HL-60 (cell line): ENCODE results near the gene TCAP.

Experiments used
- CTCF ChIP-seq: IDR thresholded peaks from one replicate; pipeline ENCODE4 v1.5.1; 2011; ENCODE audit warnings: low read length, control low read depth, inconsistent platforms; ENCODE audit not compliant: insufficient read depth
- GABPA ChIP-seq: IDR thresholded peaks from 2 replicates; pipeline ENCODE4 v1.6.1; 2012; ENCODE audit warnings: low read depth
- POLR2AphosphoS5 ChIP-seq: IDR thresholded peaks from 2 replicates; pipeline ENCODE4 v1.6.1; 2012; ENCODE audit warnings: low read depth
- REST ChIP-seq: IDR thresholded peaks from 2 replicates; pipeline ENCODE4 v1.6.1; 2012; ENCODE audit warnings: low read depth; ENCODE audit not compliant: insufficient replicate concordance
- SPI1 ChIP-seq: IDR thresholded peaks from 2 replicates; pipeline ENCODE4 v1.6.1; 2012; ENCODE audit warnings: low read depth, mild to moderate bottlenecking, borderline replicate concordance

GRCh38 chr17:39638317-39638716, 26.8 kb upstream of the TCAP start:
- TF ChIP-seq CTCF (no peak), POLR2AphosphoS5 (no peak), REST (no peak), GABPA (no peak), SPI1 (no peak)
